ENCODE data around the gene KCNMB1.

Gene KCNMB1, protein sequence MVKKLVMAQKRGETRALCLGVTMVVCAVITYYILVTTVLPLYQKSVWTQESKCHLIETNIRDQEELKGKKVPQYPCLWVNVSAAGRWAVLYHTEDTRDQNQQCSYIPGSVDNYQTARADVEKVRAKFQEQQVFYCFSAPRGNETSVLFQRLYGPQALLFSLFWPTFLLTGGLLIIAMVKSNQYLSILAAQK

DNA sequence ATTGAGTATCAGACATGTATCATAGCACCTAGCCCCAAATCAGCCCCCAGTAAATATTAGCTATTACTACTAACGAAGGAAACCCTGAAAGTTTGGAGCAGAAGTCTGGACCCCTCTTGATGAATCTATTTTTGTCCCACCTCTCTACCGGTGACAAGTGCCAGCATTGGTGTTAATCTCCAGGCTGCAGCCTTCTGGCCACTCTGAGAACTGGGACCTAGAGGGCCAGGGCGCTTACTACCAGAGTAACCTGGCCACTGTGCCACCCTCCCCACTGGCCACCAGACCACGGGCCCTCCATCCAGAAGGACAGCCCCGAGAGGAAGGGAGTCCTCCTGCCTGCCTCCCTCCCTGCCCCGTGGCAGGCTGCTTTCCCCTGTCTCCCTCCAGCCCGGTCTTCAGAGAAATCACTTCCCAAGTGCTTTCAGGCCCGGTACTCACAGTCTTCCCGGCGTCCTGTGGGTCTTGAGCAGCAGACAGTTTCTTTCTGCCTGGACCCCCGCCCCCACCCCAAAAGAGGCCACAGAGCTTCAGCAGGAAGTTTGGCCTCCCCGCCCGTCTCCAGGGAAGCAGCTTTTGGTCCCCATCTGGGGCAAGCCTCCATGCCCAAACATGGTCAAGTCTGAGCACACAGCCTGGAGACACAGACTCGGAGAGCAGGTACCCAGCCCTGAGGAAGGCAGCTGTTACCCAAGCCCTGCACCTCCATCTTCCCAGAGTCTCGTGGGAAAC is at the start of gene KCNMB1:
KCNMB1 (minus strand) TSS at position 550 of the 732 bp plus-strand sequence. CDS start 3,920 bp downstream, outside the sequence.
- TF ChIP-seq, protein P1, sequence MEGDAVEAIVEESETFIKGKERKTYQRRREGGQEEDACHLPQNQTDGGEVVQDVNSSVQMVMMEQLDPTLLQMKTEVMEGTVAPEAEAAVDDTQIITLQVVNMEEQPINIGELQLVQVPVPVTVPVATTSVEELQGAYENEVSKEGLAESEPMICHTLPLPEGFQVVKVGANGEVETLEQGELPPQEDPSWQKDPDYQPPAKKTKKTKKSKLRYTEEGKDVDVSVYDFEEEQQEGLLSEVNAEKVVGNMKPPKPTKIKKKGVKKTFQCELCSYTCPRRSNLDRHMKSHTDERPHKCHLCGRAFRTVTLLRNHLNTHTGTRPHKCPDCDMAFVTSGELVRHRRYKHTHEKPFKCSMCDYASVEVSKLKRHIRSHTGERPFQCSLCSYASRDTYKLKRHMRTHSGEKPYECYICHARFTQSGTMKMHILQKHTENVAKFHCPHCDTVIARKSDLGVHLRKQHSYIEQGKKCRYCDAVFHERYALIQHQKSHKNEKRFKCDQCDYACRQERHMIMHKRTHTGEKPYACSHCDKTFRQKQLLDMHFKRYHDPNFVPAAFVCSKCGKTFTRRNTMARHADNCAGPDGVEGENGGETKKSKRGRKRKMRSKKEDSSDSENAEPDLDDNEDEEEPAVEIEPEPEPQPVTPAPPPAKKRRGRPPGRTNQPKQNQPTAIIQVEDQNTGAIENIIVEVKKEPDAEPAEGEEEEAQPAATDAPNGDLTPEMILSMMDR (IDR thresholded peaks at IDR 0.05; ENCODE audit: insufficient read depth, low read length, poor library complexity, severe bottlenecking) = no peak
- TF ChIP-seq EZH2phosphoT487 (conservative IDR thresholded peaks at IDR 0.05; ENCODE audit: low read length) = no peak
- no peaks in the 10 kb centered on the region for H3K9me3 ChIP-seq (ENCODE audit: insufficient read depth, low read length)
- no peak within 1 kb of the TSS for H3K9ac ChIP-seq (ENCODE audit: low read length)
- H2AFZ ChIP-seq (ENCODE audit: low read depth, low read length, severe bottlenecking) = no peak within 1 kb of the TSS
- no peaks in the 10 kb centered on the region for H3F3A ChIP-seq (ENCODE audit: insufficient read depth)
- no peaks in the 10 kb centered on the region for H4K20me1 ChIP-seq (ENCODE audit: low read depth, low read length)
- no peak within 1 kb of the TSS for H3K4me3 ChIP-seq (ENCODE audit: insufficient read depth, low read length, poor library complexity, severe bottlenecking)
- H3K36me3 ChIP-seq (ENCODE audit: low read length) = no peaks in the 10 kb centered on the region
- H3K4me2 ChIP-seq (ENCODE audit: low read depth, low read length, poor library complexity, severe bottlenecking) = no peak within 1 kb of the TSS
- no peaks in the 10 kb centered on the region for H3K79me2 ChIP-seq (ENCODE audit: insufficient read depth, low read length)
- no peaks in the 10 kb centered on the region for H3K27me3 ChIP-seq (ENCODE audit: low read length)
- H3K9me2 ChIP-seq (replicated peaks; ENCODE audit: insufficient read depth, low read length) = no peaks in the 10 kb centered on the region
- H3K27ac ChIP-seq (ENCODE audit: low read depth, low read length) = no peak within 1 kb of the TSS

DNA sequence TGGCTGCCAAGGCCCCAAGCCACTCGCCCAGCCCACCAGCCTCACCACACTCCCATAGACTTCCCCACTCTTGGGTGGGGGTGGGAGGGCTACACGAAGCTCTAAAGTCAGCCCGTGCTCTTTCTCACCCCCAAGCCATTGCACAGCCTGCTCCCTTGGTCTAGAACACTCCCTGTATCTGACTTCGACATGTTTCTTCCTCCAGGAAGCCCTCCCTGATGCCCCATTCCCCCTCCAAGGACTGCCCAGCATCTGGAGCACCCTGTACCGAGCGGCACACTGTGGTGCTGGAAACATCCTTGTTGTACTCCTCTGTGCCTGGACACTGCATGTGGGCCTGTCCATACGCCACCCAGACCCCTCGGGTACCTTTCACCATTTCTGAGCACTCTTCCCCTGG is 49.4 kb upstream of the KCNMB1 start:
- H3K79me2 ChIP-seq (ENCODE audit: insufficient read depth, low read length) = no peaks in the 10 kb centered on the region
- no peaks in the 10 kb centered on the region for H3K9me2 ChIP-seq (replicated peaks; ENCODE audit: insufficient read depth, low read length)
- no peaks in the 10 kb centered on the region for H3K9me3 ChIP-seq (ENCODE audit: insufficient read depth, low read length)
- no peak overlapping the region for H3K4me3 ChIP-seq (ENCODE audit: insufficient read depth, low read length, poor library complexity, severe bottlenecking)
- H4K20me1 ChIP-seq (ENCODE audit: low read depth, low read length) = no peaks in the 10 kb centered on the region
- TF ChIP-seq, protein P1 (IDR thresholded peaks at IDR 0.05; ENCODE audit: insufficient read depth, low read length, poor library complexity, severe bottlenecking) = no peak
- TF ChIP-seq EZH2phosphoT487 (conservative IDR thresholded peaks at IDR 0.05; ENCODE audit: low read length) = no peak
- no peaks in the 10 kb centered on the region for H3K36me3 ChIP-seq (ENCODE audit: low read length)
- H3K27me3 ChIP-seq (ENCODE audit: low read length) = no peaks in the 10 kb centered on the region
- H3K27ac ChIP-seq (ENCODE audit: low read depth, low read length) = no peak overlapping the region
- H3K4me2 ChIP-seq (ENCODE audit: low read depth, low read length, poor library complexity, severe bottlenecking) = no peak overlapping the region
- H3K9ac ChIP-seq (ENCODE audit: low read length) = no peak overlapping the region
- no peak overlapping the region for H2AFZ ChIP-seq (ENCODE audit: low read depth, low read length, severe bottlenecking)
- no peaks in the 10 kb centered on the region for H3F3A ChIP-seq (ENCODE audit: insufficient read depth)

DNA sequence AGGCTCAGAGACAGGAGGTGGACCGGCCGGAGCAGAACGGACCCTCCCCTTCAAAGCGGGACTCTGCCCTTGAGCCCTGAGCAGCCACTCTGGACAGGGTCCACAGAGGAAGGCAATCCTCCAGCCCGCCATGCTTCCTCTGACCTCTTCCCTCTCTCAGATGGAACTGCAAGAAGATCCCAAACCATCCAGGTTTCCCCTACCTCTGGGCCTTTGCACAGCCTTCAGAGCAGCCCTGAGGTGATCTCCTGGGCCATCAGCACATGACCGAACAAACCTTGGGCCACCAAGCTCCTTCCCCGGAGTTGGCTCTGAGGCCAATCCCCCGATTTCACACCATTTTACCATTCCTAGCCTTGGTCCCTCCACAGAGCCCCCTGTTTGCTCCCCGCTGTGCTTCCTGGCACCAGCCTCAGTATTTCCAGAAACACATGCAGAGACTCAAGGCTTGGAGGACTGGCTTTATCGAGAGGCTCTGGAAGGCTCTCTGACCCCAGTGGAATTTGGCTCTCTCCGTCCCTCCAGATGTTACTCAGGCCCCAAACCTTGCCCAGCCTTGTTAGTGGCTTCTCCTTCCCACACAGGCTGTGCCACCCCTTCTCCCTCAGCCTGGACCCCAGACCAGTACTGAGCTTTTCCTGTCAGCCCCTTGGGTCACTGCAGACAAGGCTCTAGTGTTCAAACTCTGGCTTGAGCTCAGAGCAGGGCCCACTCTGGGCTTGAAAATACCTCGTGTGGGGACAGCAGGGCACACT is 48.6 kb upstream of the KCNMB1 start:
- Histone ChIP-seq H3K9me3 (ENCODE audit: insufficient read depth, low read length) (no peaks in the 10 kb centered on the region), H3K27ac (ENCODE audit: low read depth, low read length) (no peak overlapping the region), H2AFZ (ENCODE audit: low read depth, low read length, severe bottlenecking) (no peak overlapping the region), H3K27me3 (ENCODE audit: low read length) (no peaks in the 10 kb centered on the region), H3K4me3 (ENCODE audit: insufficient read depth, low read length, poor library complexity, severe bottlenecking) (no peak overlapping the region), H3K79me2 (ENCODE audit: insufficient read depth, low read length) (no peaks in the 10 kb centered on the region), H3K4me2 (ENCODE audit: low read depth, low read length, poor library complexity, severe bottlenecking) (no peak overlapping the region), H3K9me2 (replicated peaks; ENCODE audit: insufficient read depth, low read length) (no peaks in the 10 kb centered on the region), H3K9ac (ENCODE audit: low read length) (no peak overlapping the region), H3K36me3 (ENCODE audit: low read length) (no peaks in the 10 kb centered on the region), H4K20me1 (ENCODE audit: low read depth, low read length) (no peaks in the 10 kb centered on the region), H3F3A (ENCODE audit: insufficient read depth) (no peaks in the 10 kb centered on the region)
- no peak for TF ChIP-seq EZH2phosphoT487 (conservative IDR thresholded peaks at IDR 0.05; ENCODE audit: low read length)
- TF ChIP-seq, protein P1 (IDR thresholded peaks at IDR 0.05; ENCODE audit: insufficient read depth, low read length, poor library complexity, severe bottlenecking) = no peak

Data from SU-DHL-6 (cell line).